ENCODE results near the gene ABCB9. TPM values are rescaled to one million over a fixed set of nuclear protein-coding genes. Genes with fewer than 3 reads are reported as not detected.

Gene ABCB9
- total RNA-seq, 1 experiment from 2014 or later, result 32.7 TPM

DNA sequence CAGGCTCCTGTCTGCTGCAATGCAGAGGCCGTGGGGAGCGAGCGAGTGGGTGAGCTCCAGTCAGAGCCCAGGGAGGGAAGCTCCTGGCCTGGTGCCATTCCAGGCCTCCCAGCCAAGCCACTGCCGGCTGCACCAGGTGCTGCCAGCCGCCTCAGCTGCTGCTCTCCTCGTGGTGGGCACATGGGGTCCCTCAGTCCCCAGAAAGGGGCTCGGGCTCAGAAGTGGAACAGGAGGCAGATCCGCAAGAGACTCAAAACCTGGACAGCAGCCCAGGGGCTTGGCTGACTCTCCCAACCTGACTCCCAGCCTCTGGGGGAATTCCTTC, 2.4 kb downstream of the ABCB9 start:
- in situ Hi-C loops (cut with HindIII; ENCODE audit: low pct_unique_long_range_greater_than_20kb, low sequenced_read_pairs), result no loop called here
- BruUV-seq (replicated peaks), result no TSS peak

DNA sequence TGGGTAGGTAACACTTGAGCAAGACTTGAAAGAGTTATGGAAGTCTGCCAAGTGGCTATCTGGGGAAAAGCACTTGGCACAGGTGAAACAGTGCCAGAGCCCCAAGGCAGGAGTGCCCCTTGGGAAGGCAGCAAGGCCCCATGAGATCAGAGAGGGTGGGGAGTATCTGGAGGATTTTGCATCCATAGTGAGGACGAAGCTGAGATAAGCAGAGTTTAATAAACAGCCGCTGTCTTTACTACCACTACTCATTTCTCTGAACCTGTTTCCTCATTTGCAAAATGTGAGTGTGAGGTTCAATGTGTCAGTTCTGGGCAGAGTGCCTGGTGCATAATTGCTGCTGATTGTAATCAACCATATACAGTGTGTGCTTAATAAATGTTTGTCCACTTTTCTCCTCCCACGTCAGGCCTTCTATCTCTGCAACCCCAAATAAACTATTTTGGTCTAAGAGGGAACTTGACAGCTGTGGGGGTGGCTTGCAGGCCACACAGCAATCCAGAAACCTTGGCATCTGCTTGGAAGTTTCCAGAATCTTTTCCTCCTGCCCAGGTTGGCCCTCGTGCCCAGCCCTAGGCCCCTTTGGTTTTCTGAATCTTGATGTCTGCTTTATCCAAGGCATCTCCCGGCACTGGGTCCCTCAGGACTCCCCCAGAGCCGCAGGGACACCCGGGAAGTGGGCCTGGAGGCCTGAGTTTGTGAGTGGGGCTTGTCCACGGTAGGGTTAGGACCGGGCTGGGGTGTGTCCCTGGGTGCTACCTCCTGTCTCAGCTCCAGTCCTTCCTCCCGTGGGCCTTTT, 4.5 kb downstream of the ABCB9 start:
- BruUV-seq (replicated peaks), result no TSS peak
- DNase-seq (ENCODE audit: low read depth, low spot score) (no peak), ATAC-seq (no peak)
- CTCF ChIA-PET, result no interaction called here
- no peaks in the 10 kb centered on the region for H3K27me3 ChIP-seq (ENCODE audit: control insufficient read depth, insufficient read depth, low read length)
- no peak overlapping the region for H3K4me3 ChIP-seq (ENCODE audit: low read depth in 2 of 2, low read length in 2 of 2)
- peak overlapping the region; percentile 55; the same call in 1 of the 2 replicates for H3K27ac ChIP-seq (ENCODE audit: low read length)
- H3K36me3 ChIP-seq (ENCODE audit: control insufficient read depth, insufficient read depth, low read length), result no peaks in the 10 kb centered on the region; the same call in none of the 2 replicates
- in situ Hi-C loops (cut with HindIII; ENCODE audit: low pct_unique_long_range_greater_than_20kb, low sequenced_read_pairs), result no loop called here
- H3K9me3 ChIP-seq (ENCODE audit: control insufficient read depth, insufficient read depth, low read depth, low read length), result no peaks in the 10 kb centered on the region
- H3K4me1 ChIP-seq (ENCODE audit: control insufficient read depth, insufficient read depth, low read length), result peaks cover 36% of the 10 kb centered on the region
- POLR2A ChIA-PET, result no interaction called here
- intact Hi-C loops (cut with micrococcal nuclease; ENCODE audit: unreplicated experiment), result no loop called here
- TF ChIP-seq TCF7L2 (IDR thresholded peaks at IDR 0.05; ENCODE audit: low read depth, low read length), result 0 out of 2 replicates have a peak, but pooled peaks have one; percentile 38
- TF ChIP-seq POLR2AphosphoS5 (IDR thresholded peaks at IDR 0.05; ENCODE audit: low read depth, low read length), result no peak

More for the DNA sequence above, 2.4 kb downstream of the ABCB9 start:
- DNase-seq (ENCODE audit: low read depth, low spot score), result no peak
- POLR2A ChIA-PET, result interaction anchor here (0.6 kb wide), 1 partner anchor 158 kb away, joined by 4 read pairs; no protein-coding TSS in a partner anchor
- Histone ChIP-seq H3K4me1 (ENCODE audit: control insufficient read depth, insufficient read depth, low read length) (peaks cover 39% of the 10 kb centered on the region), H3K9me3 (ENCODE audit: control insufficient read depth, insufficient read depth, low read depth, low read length) (no peaks in the 10 kb centered on the region), H3K27me3 (ENCODE audit: control insufficient read depth, insufficient read depth, low read length) (no peaks in the 10 kb centered on the region), H3K36me3 (ENCODE audit: control insufficient read depth, insufficient read depth, low read length) (no peaks in the 10 kb centered on the region; the same call in 1 of the 2 replicates), H3K4me3 (ENCODE audit: low read depth in 2 of 2, low read length in 2 of 2) (no peak overlapping the region), H3K27ac (ENCODE audit: low read length) (peak overlapping the region; percentile 73; the same call in 1 of the 2 replicates)
- CTCF ChIA-PET, result no interaction called here
- TF ChIP-seq SIN3A (IDR thresholded peaks at IDR 0.05; ENCODE audit: borderline replicate concordance, insufficient read depth, low read depth, low read length) (no peak), POLR2AphosphoS5 (IDR thresholded peaks at IDR 0.05; ENCODE audit: low read depth, low read length) (no peak), TCF7L2 (IDR thresholded peaks at IDR 0.05; ENCODE audit: low read depth, low read length) (no peak)
- TF ChIP-seq, protein P1, sequence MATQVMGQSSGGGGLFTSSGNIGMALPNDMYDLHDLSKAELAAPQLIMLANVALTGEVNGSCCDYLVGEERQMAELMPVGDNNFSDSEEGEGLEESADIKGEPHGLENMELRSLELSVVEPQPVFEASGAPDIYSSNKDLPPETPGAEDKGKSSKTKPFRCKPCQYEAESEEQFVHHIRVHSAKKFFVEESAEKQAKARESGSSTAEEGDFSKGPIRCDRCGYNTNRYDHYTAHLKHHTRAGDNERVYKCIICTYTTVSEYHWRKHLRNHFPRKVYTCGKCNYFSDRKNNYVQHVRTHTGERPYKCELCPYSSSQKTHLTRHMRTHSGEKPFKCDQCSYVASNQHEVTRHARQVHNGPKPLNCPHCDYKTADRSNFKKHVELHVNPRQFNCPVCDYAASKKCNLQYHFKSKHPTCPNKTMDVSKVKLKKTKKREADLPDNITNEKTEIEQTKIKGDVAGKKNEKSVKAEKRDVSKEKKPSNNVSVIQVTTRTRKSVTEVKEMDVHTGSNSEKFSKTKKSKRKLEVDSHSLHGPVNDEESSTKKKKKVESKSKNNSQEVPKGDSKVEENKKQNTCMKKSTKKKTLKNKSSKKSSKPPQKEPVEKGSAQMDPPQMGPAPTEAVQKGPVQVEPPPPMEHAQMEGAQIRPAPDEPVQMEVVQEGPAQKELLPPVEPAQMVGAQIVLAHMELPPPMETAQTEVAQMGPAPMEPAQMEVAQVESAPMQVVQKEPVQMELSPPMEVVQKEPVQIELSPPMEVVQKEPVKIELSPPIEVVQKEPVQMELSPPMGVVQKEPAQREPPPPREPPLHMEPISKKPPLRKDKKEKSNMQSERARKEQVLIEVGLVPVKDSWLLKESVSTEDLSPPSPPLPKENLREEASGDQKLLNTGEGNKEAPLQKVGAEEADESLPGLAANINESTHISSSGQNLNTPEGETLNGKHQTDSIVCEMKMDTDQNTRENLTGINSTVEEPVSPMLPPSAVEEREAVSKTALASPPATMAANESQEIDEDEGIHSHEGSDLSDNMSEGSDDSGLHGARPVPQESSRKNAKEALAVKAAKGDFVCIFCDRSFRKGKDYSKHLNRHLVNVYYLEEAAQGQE (IDR thresholded peaks at IDR 0.05; ENCODE audit: insufficient read depth in 1 of 2, low read depth in 2 of 2, low read length in 1 of 2), result no peak
- TF ChIP-seq, protein P2, sequence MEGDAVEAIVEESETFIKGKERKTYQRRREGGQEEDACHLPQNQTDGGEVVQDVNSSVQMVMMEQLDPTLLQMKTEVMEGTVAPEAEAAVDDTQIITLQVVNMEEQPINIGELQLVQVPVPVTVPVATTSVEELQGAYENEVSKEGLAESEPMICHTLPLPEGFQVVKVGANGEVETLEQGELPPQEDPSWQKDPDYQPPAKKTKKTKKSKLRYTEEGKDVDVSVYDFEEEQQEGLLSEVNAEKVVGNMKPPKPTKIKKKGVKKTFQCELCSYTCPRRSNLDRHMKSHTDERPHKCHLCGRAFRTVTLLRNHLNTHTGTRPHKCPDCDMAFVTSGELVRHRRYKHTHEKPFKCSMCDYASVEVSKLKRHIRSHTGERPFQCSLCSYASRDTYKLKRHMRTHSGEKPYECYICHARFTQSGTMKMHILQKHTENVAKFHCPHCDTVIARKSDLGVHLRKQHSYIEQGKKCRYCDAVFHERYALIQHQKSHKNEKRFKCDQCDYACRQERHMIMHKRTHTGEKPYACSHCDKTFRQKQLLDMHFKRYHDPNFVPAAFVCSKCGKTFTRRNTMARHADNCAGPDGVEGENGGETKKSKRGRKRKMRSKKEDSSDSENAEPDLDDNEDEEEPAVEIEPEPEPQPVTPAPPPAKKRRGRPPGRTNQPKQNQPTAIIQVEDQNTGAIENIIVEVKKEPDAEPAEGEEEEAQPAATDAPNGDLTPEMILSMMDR (IDR thresholded peaks at IDR 0.05), result no peak
- no peak for ATAC-seq
- intact Hi-C loops (cut with micrococcal nuclease; ENCODE audit: unreplicated experiment), result no loop called here

DNA sequence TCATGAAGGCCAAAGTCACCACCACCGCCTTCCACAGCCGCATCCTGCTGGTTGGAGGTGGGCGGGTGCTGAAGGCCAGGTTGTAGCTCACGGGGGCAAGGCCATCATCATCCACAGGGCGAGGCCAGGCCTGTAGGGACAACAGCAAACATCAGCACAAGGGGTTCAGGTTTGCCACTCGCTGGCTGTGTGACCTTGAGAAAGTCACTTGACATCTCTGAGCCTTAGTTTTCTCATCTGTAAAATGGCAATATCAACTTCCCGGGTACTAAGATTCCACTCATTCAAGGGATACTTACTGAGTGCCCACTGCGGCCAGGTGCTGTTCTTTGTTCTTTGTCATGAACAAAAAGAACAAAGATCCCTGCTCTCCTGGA, 6.1 kb downstream of the ABCB9 start:
- in situ Hi-C loops (cut with HindIII; ENCODE audit: low pct_unique_long_range_greater_than_20kb, low sequenced_read_pairs), result no loop called here
- no peak for ATAC-seq
- TF ChIP-seq, protein P2 (IDR thresholded peaks at IDR 0.05), result no peak
- no peak for TF ChIP-seq POLR2AphosphoS5 (IDR thresholded peaks at IDR 0.05; ENCODE audit: low read depth, low read length)
- no peak for TF ChIP-seq SIN3A (IDR thresholded peaks at IDR 0.05; ENCODE audit: borderline replicate concordance, insufficient read depth, low read depth, low read length)
- Histone ChIP-seq H3K4me3 (ENCODE audit: low read depth in 2 of 2, low read length in 2 of 2) (no peak overlapping the region), H3K27ac (ENCODE audit: low read length) (no peak overlapping the region), H3K4me1 (ENCODE audit: control insufficient read depth, insufficient read depth, low read length) (peaks cover 32% of the 10 kb centered on the region), H3K27me3 (ENCODE audit: control insufficient read depth, insufficient read depth, low read length) (no peaks in the 10 kb centered on the region), H3K9me3 (ENCODE audit: control insufficient read depth, insufficient read depth, low read depth, low read length) (no peaks in the 10 kb centered on the region), H3K36me3 (ENCODE audit: control insufficient read depth, insufficient read depth, low read length) (no peaks in the 10 kb centered on the region; the same call in none of the 2 replicates)
- no peak for DNase-seq (ENCODE audit: low read depth, low spot score)
- intact Hi-C loops (cut with micrococcal nuclease; ENCODE audit: unreplicated experiment), result no loop called here
- no TSS peak for BruUV-seq (replicated peaks)
- ChIA-PET CTCF (interaction anchor here (0.7 kb wide), 1 partner anchor 97 kb away, joined by 3 read pairs; no protein-coding TSS in a partner anchor), POLR2A (no interaction called here)
